Muscle layer of duodenum (tissue), 2 donors: ENCODE results near the gene CD34.
A peak's percentile ranks its signal among the peaks of the same experiment; 100 is the strongest.
"Not testable (repeated sequence)": the region's sequence is repeated elsewhere in the genome, so short reads cannot be mapped to it uniquely, and the experiment has no call there.

Experiments
- H3K27ac ChIP-seq: one replicate; pipeline ENCODE4 v1.7.0; 2013; ENCODE audit warnings: mild to moderate bottlenecking, low read length
- H3K27me3 ChIP-seq: one replicate; pipeline ENCODE4 v1.7.0; 2013; ENCODE audit warnings: low read depth, mild to moderate bottlenecking, control low read depth, low read length
- H3K36me3 ChIP-seq, 2 donors: one replicate each; pipeline ENCODE4 v1.7.0; 2013; ENCODE audit warnings: low read length in 2 of 2, control low read depth in 1 of 2, mild to moderate bottlenecking in 1 of 2; ENCODE audit not compliant: insufficient read depth in 2 of 2, control insufficient read depth in 1 of 2
- H3K4me1 ChIP-seq, 2 donors: one replicate each; pipeline ENCODE4 v1.7.0; 2013; ENCODE audit warnings: low read length in 2 of 2, mild to moderate bottlenecking in 2 of 2, control low read depth in 1 of 2, moderate library complexity in 1 of 2; ENCODE audit not compliant: insufficient read depth in 2 of 2, control insufficient read depth in 1 of 2
- H3K4me3 ChIP-seq, 2 donors: one replicate each; pipeline ENCODE4 v1.7.0; 2013; ENCODE audit warnings: low read length in 2 of 2, low read depth in 1 of 2, mild to moderate bottlenecking in 1 of 2
- H3K9me3 ChIP-seq, 2 donors: one replicate each; pipeline ENCODE4 v1.7.0; 2013; ENCODE audit warnings: low read length in 2 of 2, control low read depth in 1 of 2, mild to moderate bottlenecking in 1 of 2; ENCODE audit not compliant: control insufficient read depth in 1 of 2
- donor health status: healthy.

The CD34 gene

DNA sequence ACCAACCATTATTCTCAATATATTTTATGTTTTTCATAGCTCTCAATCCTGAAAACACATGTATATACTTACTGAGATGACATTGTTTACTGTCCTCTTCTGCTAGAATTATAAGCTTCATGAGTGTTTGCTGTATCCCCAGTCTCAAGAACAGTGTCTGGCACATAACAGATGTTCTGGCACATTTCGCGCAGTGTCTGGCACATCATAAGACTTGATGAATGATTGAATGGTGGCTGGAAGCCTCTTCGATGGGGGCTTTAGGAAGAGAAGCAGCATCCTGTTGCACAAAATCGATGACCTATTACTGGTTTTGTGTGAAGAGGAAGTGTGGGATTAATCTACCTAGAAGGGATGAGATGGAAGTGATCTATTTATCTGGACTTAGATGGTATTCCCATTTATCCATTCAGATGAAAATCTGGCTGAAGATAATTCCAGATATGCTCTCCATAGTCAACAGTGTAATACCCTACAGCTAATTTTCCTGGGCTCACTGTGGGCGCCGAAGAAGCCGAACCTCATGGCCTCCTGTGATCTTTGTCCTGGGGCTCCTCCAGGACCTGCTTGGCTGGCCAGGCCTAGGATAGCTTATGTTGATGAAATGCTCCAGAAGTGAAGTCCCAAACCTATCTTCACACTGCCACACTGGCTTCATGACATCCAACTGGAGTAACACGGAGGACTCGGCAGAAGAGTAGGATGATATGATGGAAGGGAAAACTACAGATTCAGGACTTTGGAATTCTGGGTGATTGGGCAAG, 26.5 kb downstream of the CD34 start:
- H3K27me3 ChIP-seq: no peaks in the 10 kb centered on the region
- no peaks in the 10 kb centered on the region for H3K9me3 ChIP-seq
- H3K27ac ChIP-seq: peak overlapping the region; percentile 49
- H3K4me1 ChIP-seq: peaks cover 15 to 44% of the 10 kb centered on the region in 2 donors
- H3K4me3 ChIP-seq: no peak overlapping the region
- no peaks in the 10 kb centered on the region for H3K36me3 ChIP-seq

DNA sequence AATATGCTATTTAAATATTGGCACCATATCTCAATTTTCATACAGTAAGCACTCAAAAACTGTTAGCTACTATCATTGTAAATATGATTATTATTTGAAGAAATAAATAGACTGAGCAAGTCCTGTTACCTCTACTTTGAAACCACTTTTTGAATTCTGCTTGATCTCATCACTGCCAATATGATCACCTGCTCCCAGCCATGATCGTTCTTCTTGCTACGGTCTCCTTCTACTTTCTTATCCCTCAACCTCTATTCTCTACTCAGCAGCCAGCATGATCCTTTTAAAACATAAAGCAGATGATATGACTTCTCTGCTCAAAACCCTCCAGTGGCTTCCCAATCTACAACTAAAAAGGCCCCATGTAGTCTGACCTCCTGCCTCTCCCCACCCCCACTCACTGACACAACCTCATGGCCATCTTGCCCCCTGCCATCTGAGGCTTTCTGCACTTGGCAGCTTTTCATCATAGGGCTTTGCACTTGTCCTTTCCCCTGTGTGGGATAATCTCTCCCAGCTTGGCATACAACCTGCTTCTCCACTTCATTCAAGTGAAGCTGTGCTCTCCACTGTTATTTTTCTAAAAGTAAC, 27.2 kb downstream of the CD34 start:
- no peaks in the 10 kb centered on the region for H3K36me3 ChIP-seq

DNA sequence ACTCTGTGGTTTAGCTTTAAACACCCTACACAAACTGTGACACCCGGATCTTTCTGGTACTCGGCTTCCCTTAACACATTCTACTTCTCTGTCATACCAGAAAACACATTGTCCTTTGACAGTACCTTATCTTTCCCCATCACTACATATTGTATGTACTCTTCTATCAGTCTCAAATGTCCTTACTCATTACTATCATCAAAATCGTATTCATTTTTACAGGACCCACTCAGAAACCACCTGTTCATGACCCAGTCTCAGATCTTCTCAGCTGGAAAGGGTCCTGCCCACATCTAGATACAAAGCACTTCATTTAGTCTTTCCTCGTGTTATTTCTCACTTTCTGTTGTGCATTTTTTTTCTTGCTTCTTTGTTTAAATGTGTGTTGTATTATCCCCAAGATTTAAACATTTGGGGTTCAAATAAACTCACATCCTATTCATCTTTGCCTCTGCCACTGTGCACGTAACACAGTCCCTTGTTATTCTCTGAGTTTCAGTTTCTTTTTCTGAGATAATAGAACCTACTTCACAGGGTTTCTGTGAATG, 27.7 kb downstream of the CD34 start:
- Histone ChIP-seq H3K9me3 (no peaks in the 10 kb centered on the region), H3K4me1 (peaks cover 6 to 32% of the 10 kb centered on the region in 2 donors), H3K27me3 (no peaks in the 10 kb centered on the region), H3K27ac (peak overlapping the region; percentile 49), H3K36me3 (no peaks in the 10 kb centered on the region), H3K4me3 (peak overlapping the region in 1 of 2 donors; percentile 48)

More for the DNA sequence above, 27.2 kb downstream of the CD34 start:
- Histone ChIP-seq H3K27me3 (no peaks in the 10 kb centered on the region), H3K4me3 (peak overlapping the region in 1 of 2 donors; percentile 48), H3K4me1 (peaks cover 11 to 37% of the 10 kb centered on the region in 2 donors), H3K9me3 (no peaks in the 10 kb centered on the region), H3K27ac (peak overlapping the region; percentile 49)

DNA sequence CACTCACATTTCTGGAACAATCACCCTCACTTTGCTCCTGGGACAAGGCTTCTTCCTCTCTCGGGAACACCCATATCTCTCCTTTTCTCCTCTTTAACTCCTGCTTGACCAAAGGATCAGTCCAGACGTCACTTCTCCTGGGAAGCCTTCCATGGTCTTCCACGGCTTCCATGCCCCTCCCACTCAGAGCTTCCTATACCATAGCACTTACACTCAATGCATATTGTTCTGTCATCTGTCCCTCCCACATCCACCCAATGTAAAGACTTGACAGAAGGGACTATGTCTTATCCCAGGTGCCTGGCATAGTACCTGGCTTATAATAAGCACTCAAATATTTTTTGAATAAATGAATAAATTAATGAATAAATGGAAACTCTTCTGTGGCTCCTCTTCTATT, 28.2 kb downstream of the CD34 start:
- no peak overlapping the region for H3K27ac ChIP-seq

DNA sequence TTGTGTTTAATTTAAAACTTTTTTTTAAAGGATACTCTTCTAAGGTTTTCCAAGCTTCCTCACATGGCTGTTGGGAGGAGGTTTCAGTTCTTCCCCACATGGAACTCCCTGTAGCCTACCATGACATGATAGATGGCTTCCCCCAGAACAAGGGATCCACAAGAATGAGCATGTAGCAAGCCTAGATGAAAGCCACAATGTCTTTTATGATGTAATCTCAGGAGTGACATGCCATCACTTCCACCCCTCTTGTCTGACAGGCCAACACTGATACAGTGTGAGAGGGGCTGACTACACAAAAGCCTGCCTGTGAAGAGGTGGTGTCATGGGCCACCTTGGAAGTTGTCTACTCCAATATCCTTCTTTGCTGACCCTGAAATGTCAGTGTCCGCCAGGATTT, 32.0 kb downstream of the CD34 start:
- Histone ChIP-seq H3K27ac (no peak overlapping the region), H3K9me3 (no peaks in the 10 kb centered on the region), H3K27me3 (no peaks in the 10 kb centered on the region), H3K4me1 (peaks cover 1 to 5% of the 10 kb centered on the region in 2 donors), H3K4me3 (no peak overlapping the region), H3K36me3 (no peaks in the 10 kb centered on the region)

More for the DNA sequence above, 28.2 kb downstream of the CD34 start:
- no peaks in the 10 kb centered on the region for H3K9me3 ChIP-seq
- no peak overlapping the region for H3K4me3 ChIP-seq
- no peaks in the 10 kb centered on the region for H3K36me3 ChIP-seq
- H3K4me1 ChIP-seq: peaks cover 5 to 29% of the 10 kb centered on the region in 2 donors
- H3K27me3 ChIP-seq: no peaks in the 10 kb centered on the region

DNA sequence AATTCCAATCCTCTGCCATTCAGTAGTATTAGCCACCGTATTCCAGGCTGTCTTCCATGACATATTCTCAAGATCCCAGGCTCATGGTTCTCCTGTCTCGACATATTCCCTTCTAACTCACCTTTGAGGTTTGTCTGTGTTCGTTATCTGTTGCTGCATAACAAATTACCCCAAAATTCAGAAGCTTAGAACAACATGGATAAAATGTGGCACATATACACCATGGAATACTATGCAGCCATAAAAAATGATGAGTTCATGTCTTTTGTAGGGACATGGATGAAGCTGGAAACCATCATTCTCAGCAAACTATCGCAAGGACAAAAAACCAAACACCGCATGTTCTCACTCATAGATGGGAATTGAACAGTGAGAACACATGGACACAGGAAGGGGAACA, 33.0 kb downstream of the CD34 start:
- H3K27me3 ChIP-seq, H3K36me3 ChIP-seq, H3K9me3 ChIP-seq, H3K4me3 ChIP-seq, H3K27ac ChIP-seq: not testable (repeated sequence)
- H3K4me1 ChIP-seq: peaks cover 9 to 11% of the 10 kb centered on the region in 2 donors

DNA sequence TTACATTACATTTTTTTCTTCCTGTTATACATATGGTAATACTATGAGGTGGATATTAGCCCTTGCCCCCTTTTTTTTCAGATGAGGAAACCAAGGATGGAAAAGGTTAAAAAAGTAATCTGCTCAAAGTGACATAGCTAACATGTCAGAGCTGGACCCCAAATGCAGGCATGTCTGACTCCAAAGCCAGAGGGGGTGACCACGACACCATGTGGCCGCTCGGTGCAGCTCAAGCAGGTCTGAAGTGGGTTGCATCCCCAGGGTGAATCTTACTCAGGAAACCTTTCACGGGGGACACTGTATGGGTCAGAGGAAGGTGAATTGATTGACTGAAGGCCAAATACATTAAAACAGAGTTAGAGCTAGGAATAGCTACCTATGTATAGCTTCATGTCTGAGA, 34.8 kb downstream of the CD34 start:
- Histone ChIP-seq H3K4me1 (peaks cover 9 to 17% of the 10 kb centered on the region in 2 donors), H3K4me3 (no peak overlapping the region), H3K9me3 (no peaks in the 10 kb centered on the region), H3K27me3 (no peaks in the 10 kb centered on the region), H3K27ac (no peak overlapping the region), H3K36me3 (no peaks in the 10 kb centered on the region)

DNA sequence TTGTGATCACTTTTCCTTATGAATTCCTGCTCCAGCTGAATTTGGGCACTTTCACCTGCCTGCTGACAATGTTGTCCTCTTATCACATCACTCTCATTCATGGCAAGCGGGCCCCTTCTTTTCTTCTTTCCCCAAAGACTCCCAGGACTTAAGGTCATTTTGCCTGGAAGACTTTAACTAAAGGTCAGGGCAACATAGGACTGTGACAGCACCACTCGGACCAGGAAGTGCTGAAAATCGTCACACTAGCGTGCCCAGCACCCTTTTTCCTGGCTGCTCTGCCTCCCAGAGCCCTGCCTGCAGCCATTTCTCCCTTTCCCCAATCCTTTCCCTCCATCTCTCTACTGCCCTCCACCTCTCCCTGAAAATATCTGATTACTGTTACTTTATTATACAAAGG, 35.4 kb downstream of the CD34 start:
- Histone ChIP-seq H3K36me3 (no peaks in the 10 kb centered on the region), H3K27ac (no peak overlapping the region), H3K27me3 (no peaks in the 10 kb centered on the region), H3K9me3 (no peaks in the 10 kb centered on the region), H3K4me3 (no peak overlapping the region), H3K4me1 (peaks cover 9 to 17% of the 10 kb centered on the region in 2 donors)

DNA sequence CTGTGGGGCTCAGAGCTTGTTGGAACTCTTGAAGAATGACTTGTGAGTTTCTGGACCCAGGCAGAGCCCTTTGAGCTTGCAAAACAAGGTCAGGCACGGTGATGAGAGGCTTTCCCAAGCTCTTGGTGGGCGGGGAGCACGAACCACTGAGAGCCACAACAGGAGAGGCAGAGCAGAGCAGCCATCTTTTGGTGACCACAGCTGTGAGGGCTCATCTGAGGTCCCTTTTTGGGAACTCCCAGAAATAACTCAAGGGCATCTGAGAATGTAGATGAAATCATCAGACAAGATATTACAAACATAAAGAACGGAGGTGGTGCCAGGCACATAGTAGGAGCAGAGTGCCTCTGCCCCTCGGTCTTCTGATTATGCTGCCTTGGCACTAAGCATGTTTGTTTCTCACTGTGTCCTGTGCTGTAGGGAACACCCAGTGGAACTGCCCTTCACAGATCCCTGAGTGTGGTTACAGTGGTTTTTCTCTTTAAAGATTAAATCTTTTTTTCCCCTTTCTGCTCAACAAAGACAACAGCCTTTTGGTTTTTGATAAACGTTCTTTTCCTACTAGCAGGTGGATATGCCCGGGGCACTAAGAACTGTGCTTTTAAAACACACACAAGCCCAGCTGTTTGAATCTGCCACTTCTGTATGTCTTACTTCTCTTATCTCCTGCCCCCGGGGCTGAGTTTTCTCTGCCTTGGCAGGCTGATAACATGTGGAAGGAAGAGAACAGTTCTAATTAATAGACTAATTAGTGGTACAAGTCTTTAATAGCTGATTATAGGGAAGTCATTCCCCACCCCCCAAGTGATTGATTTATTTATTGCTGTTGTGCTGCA, 37.7 kb downstream of the CD34 start:
- no peak overlapping the region for H3K27ac ChIP-seq

DNA sequence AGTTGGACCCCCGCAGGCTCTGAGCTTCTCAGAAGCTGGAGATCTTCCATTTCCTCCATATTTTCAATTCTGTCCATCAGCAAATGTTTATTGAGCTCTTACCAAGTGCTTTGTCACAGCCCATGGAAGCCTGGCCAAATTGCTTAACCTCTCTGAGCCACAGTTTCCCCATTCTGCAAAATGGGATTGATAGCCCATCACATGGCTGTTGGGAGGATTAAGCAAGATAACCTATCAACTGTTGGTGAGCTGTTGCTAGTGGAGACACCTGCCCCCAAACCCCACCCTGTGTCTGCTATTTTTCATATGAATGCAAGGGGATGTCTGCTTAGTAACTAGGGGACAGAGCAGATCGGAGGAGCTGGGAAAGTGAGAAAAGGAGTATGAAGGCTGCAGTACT, 38.3 kb downstream of the CD34 start:
- Histone ChIP-seq H3K27ac (no peak overlapping the region), H3K4me3 (no peak overlapping the region), H3K27me3 (no peaks in the 10 kb centered on the region), H3K36me3 (no peaks in the 10 kb centered on the region), H3K9me3 (no peaks in the 10 kb centered on the region), H3K4me1 (peaks cover 11 to 26% of the 10 kb centered on the region in 2 donors)

More for the DNA sequence above, 37.7 kb downstream of the CD34 start:
- peaks cover 9 to 23% of the 10 kb centered on the region in 2 donors for H3K4me1 ChIP-seq
- H3K9me3 ChIP-seq: no peaks in the 10 kb centered on the region
- H3K36me3 ChIP-seq: no peaks in the 10 kb centered on the region
- no peaks in the 10 kb centered on the region for H3K27me3 ChIP-seq
- no peak overlapping the region for H3K4me3 ChIP-seq

DNA sequence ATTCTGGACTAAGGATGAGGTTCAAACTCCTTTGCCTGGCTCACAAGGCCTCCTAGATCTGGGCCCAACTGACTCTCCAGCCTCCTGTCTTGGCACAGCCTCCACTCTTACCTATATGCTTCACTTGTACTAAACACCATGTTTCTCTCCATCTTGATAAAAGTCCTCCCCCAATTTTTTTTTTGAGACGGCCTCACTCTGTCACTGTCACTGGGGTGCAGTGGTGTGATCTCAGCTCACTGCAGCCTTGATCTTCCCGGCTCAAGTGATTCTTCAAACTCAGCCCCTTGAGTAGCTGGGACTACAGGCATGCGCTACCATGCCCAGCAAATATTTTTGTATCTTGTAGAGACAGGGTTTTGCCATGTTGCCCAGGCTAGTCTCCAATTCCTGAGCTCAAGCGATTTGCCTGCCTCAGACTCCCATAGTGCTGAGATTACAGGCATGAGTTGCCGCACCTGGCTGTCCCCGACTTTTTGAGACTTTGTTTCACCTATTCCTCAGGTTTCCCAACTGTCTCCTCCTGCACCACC, 39.7 kb downstream of the CD34 start:
- Histone ChIP-seq H3K27ac (no peak overlapping the region), H3K27me3 (no peaks in the 10 kb centered on the region), H3K4me1 (peaks cover 24 to 40% of the 10 kb centered on the region in 2 donors), H3K4me3 (no peak overlapping the region), H3K36me3 (no peaks in the 10 kb centered on the region), H3K9me3 (no peaks in the 10 kb centered on the region)
